HG03439 (cell line): ENCODE data around the gene UEVLD.
A peak's percentile ranks its signal among the peaks of the same experiment; 100 is the strongest.
"Not testable (repeated sequence)": the region's sequence is repeated elsewhere in the genome, so short reads cannot be mapped to it uniquely, and the experiment has no call there.

Experiments used
- ATAC-seq: cut with Tn5 transposase; IDR thresholded peaks from one replicate; pipeline ENCODE4 v1.9.1; 2021; ENCODE audit warnings: mild to moderate bottlenecking, moderate library complexity; ENCODE audit not compliant: unreplicated experiment

UEVLD gene

DNA sequence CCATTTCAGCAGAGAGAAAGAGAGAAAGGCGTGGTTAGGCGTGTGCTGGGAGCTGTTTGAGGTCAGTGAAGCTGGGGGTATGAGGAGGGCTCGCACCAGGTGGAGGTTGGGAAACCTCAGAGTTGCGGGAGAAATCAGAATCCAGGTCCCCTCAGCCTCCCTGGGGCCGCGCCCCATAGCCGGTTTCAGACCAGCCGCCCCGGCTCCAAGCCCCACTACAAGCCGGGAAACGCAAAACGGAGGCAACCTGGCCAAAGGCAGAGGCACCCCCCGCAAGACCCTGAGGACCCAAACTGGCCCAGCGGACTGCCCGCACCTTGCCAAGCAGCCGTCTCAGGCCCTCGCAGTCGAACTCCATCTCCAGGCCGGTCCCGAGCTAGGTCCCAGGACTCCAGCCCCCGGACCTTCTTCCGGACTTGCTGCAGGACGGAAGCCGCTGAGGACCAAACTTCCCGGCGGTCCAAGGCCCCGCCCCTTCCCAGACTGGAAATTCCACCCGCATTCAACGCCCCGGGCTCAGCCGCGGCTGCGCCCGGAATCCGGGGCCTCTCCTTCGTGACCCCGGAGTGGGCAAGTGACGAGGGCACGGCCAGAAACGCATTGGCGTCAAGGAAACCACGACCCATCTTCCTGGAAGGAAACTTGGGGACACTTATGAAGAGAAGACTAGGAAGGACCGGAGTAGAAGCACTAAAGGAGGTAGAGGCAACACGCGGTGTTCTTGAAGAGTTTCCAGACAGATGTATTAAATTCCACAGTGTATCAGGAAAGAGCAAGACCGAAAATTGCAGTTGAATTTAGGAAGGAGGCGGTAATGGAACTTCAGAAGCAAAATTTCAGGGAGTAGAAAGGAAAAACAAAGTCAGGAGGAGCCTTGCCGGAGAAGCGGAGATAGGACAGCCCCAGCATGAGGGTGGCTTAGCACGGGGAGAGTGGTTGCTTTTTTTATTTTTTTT lies at the start of gene UEVLD:
Gene UEVLD (minus strand): TSS at position 438 of the 956 bp plus-strand sequence. CDS start 80 bp downstream, at position 358.
- peak; percentile 70 for ATAC-seq

DNA sequence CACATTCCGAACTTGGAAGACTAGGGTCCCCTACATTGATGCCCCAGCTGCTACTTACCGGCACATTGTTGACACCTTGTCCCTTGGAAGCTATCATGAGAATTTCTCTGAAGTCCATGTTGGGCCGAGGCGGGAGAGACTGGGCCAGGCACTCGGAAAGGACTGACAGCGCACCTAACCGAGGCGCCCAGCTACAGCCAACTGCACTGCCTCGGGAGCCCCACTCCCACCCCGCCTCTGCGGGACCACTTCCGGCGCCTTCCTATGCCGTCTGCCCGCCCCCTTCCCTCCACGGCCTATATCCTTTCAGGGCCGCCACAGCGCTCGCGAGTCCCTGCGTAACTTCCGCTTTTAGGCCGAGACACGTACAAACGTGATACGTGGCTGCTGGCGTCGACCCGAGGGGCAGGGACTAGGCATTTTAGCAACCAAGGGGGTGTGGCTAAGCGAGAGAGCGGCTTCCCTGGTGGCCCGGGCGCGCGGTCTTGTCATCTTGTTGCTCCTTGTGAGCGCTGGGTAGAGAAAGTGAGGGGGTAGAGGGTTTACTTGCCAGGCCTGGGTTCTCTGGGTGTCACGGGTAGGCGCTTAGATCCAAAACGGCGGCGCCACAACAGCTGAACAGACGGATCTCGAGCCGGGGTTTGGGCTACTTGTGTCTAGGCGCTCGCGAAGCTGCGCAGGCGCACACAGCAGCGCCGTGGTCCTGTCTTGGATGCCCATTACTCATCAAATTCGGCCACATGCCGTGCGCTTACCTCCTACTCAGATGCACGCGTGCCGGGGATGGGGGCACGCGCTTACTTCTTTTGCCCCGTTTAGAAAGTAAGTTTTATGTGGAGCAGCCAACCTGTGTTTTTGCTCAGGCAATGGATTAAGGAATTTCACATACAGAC lies 45.9 kb upstream of the UEVLD start, which contains the start of gene SPTY2D1:
Gene SPTY2D1 (minus strand): TSS at position 203 of the 893 bp plus-strand sequence. CDS start 85 bp downstream, at position 118.
- ATAC-seq, result peak; percentile 96

DNA sequence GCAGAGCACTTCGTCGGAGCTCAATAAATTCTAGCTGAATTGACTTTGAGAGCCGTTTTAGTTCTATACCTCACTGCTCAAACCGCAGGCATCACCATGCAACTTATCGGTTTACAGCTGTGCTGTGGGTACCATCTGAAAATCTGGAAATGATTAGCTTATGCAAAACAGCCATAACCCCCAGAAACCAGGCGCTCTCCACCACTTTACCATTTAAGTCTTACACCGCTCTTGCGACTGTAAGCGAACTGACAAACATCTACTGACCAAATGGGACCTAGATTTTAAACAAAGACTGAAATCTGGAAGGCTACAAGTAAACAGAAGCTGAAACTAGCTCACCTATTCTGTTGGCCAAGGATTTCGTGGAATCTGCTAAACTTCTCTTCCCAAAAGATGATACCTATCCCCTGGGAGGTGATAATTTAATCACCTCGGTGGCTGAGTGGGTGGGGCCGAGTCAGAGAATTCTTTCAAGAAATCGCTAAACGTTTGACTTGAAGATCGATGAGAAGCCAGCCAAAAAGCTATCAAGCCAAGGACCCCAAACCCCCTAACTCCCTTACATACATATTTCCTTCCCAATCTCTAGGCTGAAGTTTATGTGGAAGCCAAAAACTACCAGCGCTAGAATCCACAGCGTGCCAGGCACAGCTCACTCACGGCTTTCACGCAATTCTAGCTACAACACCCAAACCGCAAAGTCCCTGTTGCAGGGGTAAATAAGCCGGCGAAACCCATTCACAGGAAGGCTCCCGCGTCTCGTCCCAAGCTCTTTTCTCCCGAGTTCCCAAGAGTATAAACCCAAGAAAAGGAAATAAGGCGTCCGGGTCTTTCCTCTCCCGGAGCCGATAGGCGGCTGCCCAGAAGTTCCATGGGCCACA lies 45.0 kb upstream of the UEVLD start:
- peak; percentile 50 for ATAC-seq

DNA sequence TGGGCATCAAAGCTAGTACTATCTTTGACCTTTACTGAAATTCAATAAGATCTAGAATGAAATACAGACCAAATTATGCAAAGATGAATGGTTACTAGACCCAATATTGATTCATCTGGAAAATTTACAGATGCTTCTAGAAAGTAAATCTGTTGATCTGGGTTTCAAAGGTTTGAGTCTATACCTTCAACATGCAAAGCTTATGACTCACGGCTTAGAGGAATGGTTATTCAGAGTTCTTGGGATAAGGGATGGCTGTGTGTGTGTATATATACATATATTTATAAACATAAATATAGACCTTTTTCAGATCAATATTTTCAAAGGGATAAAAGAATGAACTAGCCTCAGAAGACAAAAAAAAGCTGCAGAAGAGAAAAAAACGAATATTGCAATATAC lies 44.3 kb upstream of the UEVLD start:
- ATAC-seq, result no peak

DNA sequence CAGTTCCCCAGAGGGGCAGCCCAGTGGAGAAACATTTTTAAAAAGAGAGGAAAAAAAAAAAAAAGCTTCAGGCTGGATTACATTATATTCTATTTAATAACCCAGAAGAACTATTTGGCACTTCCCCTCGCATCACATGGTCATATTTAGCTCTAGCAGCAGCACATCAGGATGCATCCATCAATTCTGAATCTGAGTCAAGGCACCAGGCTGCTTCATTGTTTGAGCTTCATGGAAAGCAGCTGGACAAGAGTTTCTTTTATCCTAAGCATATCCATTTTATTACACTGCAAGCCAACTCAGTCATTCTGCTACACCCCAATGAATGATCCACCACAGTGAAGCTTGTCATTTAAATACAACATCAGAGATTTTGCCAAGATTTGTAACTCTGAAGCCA lies 35.6 kb upstream of the UEVLD start:
- ATAC-seq, result no peak

DNA sequence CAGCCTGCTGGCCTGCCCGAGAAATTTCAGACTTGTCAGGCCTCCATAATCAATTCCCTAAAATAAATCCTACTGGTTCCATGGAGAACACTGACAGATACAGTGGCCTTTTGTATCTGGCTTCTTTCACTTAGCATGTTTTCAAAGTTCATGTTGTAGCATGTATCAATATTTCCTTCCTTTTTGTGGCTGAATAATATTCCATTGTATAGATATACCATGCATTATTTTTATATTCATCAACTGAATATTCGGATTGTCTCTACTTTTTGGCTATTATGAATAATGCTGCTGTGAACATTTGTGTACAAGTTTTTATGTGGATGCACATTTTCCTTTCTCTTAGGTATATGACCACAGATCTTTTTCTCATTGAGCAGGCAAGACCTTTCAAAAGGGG lies 35.2 kb upstream of the UEVLD start:
- ATAC-seq, result no peak

DNA sequence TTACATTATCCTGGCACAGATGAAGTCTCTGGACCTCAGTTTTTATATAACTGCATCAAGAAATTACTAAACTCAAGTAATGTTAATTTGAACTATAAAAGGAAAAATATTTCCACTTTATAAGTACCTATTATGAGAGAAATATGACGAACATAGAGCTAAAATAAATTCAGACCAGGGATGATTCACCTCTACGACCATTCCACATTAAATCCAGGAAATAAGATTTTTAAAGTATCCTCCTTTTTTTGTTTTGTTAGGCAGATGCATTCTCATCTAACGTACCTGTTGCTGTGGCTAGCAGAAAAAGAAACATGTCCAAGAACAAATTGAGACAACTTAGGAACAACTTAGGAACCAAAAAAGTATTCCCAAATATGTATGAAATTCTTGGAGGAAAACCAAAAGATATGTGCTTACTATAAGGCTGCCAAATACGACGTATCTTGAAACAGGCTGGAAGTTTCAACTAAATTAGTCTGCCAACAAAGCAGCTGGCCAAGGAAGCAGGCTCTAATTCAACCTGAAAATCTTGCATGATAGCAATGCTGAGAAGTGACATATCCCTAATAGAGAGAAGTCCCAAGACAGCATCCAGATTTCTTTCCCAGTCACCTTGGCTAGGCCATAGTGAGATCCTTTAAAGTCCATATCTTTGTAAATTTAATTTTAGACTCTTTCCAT lies 29.9 kb upstream of the UEVLD start:
- no peak for ATAC-seq

DNA sequence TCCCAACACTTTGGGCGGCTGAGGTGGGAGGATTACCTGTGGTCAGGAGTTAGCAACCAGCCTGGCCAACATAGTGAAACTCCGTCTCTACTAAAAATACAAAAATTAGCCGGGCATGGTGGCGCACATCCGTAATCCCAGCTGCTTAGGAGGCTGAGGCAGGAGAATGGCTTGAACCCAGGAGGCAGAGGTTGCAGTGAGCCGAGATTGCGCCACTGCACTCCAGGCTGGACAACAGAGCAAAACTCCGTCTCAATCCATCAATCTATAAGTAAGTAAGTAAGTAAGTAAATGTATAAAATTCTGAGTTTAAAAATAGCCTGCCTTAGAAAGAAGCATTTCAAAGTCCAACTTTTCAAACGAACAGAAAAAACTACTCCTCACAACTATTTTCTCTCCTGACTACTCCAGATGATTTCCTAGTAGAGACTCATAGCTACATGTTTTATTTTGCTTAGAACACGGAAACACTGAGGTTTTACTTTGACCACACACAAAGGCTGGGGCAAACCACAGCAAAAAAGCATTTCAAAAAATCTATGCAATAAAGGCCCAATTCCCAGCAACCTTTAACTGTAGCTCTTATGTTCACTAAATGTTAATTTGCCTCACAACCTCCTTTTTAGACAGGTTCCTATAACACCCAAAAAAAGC lies 29.3 kb upstream of the UEVLD start:
- ATAC-seq, result no peak

DNA sequence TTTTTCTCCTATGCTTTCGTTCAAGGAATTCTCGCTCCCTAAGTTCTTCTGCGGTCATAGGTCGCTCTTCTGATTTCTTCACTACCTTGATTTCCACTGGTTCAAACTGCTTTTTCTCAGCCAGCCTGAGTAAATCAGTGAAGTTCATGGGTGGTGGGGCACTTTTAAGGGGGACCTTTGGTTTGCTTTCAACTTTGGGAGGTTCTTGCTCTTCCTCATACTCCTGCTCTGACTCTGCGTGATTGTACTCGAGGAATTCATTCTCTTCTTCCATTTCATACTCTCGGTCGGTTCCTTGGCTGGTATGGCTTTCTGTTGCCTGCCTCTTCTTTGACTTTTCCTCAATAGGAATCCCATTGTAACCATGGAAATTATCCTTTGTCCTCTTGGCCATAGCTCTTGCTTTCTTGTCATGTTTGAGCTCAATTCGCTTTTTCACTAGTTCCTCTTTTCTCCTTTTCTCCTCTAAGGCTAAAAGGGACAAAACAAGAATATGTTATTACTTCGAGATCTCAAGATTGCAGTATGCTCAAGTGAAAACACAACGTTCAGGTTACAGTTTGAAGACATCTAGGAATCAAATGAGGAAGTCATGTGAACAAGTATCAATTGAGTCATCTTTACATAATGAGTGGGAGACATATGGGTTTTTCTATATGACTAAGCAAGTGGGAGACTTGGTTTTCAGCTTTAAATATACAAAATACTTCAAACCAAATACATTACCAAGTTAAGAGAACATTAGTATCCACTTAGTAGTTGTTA lies 27.3 kb upstream of the UEVLD start:
- peak; percentile 89 for ATAC-seq

DNA sequence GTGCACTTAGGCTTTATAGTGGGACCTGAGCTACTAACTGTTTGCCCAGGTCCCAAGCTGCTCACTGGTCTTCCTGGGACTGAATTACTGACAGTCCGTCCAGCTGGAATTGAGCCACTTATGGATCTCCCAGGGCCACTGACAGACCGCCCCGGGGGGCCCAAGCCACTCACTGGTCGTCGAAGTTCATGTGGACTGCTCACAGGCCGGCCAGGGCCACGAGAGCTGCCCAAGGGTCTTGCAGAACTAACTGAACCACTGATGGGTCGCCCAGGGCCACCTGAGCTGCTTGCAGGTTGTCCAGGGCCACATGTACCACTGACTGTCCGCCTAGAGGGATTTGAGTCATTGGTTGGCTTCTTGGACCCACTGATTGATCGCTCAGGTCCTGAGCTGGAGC lies 26.1 kb upstream of the UEVLD start:
- ATAC-seq, result no peak

DNA sequence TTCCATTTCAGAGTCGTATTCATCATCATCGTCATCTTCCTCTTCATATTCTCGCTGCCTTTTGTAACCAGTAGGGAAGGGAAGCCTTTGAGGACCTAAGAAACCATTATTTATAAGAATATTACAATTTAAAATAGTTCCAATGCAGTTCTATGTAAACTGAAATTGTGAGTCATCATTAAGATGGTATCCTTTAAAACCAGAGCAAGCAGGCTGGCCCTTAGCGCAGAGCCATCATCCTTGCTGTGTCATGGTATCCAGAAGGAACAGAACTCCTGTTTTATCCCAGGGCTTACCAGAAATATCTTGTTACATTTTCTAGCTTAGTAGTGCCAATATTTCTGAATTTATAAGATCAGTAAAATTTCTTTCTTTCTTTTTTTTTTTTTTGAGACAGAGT lies 23.9 kb upstream of the UEVLD start:
- ATAC-seq, result no peak

DNA sequence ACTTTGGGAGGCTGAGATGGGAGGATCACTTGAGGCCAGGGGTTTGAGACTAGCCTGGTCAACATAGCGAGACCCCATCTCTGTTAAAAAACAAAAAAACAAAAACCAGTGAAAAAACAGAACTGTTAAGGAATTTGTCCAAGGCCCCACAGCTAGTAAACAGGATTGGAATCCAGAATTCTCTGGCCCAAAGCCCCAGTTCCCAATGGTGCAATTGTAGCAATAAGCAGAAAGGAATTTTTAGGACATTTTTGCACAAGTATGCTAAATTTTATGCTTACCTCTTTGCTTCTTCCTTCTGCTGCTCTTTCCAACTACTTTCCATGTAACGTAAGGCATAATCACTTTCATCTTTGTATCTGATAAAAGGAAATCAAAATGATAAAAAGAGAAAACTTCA lies 22.7 kb upstream of the UEVLD start:
- no peak for ATAC-seq

DNA sequence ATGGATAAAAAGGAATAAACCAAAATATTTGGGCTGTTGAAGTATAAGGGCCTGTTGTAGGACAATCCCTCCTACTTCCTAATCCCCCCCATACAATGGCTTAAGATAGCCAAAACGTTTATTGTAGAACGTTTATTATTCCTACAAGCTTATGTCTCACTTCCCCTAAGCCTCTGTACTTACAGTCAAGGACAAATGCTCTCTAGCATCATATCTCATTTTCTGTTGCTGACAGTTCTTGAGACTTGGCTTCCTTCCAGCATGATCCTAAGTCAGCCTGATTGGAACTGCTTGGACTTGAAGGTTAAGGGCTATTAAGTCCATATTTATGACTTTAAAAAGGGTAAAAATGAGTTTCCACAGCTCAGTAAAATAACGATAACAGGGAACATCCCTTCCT lies 19.8 kb upstream of the UEVLD start:
- ATAC-seq, result no peak

DNA sequence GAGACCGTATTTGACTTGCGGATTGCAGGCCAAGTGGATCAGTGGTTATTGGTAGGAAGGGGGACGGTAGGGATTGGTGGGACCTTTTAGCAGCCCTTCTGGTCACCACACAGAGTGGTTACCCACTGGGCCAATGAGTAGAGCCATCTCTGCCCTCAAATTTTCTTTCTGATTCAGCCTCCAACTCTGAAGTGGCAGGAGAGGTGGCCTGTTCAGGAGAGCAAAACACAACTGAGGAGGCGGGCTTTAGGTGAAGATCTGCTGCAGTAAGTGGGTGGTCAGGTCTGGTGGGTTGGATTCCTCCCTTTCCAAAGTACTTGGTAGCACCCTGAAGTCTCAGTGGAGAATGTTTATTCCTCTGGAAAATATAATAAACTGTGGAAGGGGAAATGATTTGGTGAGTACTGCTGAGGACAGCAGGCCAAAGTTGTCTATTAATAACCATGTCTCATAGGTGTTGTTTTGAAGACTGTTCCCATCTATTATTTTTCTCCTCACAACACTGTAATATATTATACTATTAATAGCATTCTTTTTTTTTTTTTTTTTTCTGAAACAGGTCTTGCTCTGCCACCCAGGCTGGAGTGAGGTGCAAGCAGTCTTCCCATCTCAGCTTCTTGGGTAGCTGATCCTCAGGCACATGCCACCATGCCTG lies 12.5 kb upstream of the UEVLD start:
- no peak for ATAC-seq

DNA sequence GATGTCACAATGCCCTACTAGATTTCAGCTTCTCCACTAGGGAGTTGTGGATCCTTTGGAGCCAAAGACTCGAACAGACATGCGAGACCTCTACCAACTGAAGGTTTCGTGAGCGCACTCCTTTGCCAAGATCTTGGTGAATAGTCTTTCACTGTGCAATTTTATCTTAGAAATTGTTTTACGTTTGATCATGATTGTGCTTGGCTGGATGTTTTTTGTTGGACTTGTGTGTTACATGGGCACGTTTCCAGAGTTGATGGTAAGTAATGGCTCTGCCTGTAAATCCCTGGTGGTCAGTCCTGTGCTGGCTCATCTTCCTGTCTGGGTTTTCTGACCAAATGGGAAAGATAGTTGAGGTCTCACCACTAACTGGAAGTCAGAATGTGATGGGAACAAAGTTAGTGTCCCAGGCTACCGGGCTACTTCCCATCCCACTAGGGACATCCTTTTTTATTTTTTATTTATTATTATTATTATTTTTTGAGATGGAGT lies 11.3 kb upstream of the UEVLD start, which contains the start of gene MISFA:
Gene MISFA (plus strand): TSS at position 51 of the 492 bp plus-strand sequence. CDS start 140 bp downstream, at position 191.
- ATAC-seq, result no peak

DNA sequence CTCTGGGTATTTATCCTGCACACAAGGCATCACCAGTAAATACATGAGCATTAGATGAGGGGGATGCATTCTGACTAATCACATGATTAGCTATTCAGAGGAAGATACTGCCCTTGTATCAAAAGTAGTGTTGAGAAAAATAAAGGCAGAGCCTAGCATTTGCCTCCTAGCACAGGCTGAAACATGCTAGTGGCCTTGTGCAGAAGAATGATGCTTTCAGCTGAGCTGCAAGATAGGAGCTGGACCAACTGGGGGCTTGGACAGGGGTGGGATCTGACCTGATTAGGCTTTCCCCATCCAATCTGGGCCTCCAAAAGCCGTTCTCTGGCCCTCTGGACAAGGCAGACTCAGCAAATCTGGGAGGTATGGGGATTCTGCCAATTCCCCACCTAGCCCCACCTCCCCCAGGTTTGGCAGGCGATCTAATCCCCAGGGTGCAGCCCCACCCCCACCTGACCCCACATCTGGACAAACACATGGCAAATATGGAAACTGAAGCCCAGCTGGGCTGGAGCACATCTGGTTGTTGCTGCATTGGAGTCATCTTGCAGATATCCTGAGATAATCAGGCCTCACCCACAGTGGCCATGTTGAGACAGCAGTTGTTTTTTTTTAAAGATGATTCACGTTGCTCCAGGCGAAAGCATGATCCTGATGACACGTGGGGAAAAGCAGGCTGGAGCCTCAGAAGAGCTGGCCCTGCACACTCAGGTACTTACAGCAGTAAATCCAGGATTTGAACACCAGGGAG lies 6.6 kb upstream of the UEVLD start:
- no peak for ATAC-seq

DNA sequence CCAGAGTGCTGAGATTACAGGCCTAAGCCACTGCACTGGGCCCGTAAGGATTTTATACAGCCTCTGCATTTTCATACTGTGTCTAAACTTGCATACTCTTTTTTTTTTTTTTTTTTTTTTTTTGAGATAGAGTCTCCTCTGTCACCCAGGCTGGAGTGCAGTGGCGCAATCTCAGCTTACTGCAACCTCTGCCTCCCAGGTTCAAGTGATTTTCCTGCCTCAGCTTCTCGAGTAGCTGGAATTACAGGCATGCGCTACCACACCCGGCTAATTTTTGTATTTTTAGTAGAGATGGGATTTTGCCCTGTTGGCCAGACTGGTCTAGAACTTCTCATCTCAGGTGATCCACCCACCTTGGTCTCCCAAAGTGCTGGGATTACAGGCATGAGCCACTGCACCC lies 5.6 kb upstream of the UEVLD start:
- ATAC-seq, result not testable (repeated sequence)
